BJ (cell line): ENCODE results near the gene LEMD1. TPM values are rescaled to one million over a fixed set of nuclear protein-coding genes. Genes with fewer than 3 reads are reported as not detected.

Experiments
- CTCF ChIA-PET: fragments of 350-600 bp; formaldehyde crosslinking; extraction: SDS; loops from one replicate; lab custom pipeline; 2021; ENCODE audit warnings: antibody characterized with exemption, inconsistent platforms; lab: Yijun Ruan, JAX
- POLR2A ChIA-PET: fragments of 300-600 bp; sonication (Branson Sonifier 250); formaldehyde crosslinking; extraction: SDS; loops from one replicate; lab custom pipeline; 2021; ENCODE audit warnings: antibody characterized with exemption; lab: Charles Lee
- DNase-seq: peaks from one replicate; pipeline ENCODE4 v3.0.0-alpha.2; 2011; ENCODE audit warnings: low read depth
- H3K27me3 ChIP-seq: 2 replicates; pipeline ENCODE4 v1.6.0; 2011; ENCODE audit warnings: low read length; ENCODE audit not compliant: control insufficient read depth, insufficient read depth
- H3K36me3 ChIP-seq: 2 replicates; pipeline ENCODE4 v1.5.1; 2011; ENCODE audit warnings: low read length; ENCODE audit not compliant: control insufficient read depth, insufficient read depth
- H3K4me3 ChIP-seq: 2 replicates; pipeline ENCODE4 v1.5.1; 2011; ENCODE audit warnings: low read depth, mild to moderate bottlenecking, control low read depth, low read length
- polyA plus RNA-seq: library from polyadenylated mRNA; depleted of rRNA; stranded (reverse); fragments of >200 nt; gene quantifications from 2 replicates; pipeline ENCODE4 v1.2.3, GENCODE V29; 2011
- TF ChIP-seq, protein P1 (sequence below): IDR thresholded peaks from 2 replicates; pipeline ENCODE4 v1.5.1; 2011; ENCODE audit warnings: low read depth, mild to moderate bottlenecking, control low read depth, inconsistent platforms, low read length, moderate library complexity; ENCODE audit not compliant: insufficient read depth

The LEMD1 gene
- polyA plus RNA-seq, 1 experiment = not detected

DNA sequence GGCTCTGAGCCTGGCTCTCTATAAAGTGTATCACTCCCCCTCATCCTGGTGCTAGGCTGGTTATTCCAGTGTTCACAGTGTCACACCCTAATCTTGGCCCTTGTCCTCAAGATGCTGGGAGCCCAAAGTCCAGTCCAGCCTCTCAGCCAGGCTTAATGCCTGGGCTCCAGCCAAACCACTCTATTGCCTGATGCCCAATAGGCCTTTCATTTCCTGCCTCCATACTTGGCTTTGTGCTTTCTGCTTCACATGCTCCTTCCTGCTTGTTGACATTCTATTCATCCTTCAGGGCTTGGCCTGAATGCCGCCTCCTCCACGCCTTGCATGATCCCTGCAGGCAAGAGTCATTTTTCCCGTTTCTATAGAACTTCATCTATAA is 66.8 kb downstream of the LEMD1 start:
- no peak for DNase-seq
- Histone ChIP-seq H3K27me3 (peaks cover 31% of the 10 kb centered on the region), H3K4me3 (no peak overlapping the region), H3K36me3 (no peaks in the 10 kb centered on the region)
- TF ChIP-seq, protein P1, sequence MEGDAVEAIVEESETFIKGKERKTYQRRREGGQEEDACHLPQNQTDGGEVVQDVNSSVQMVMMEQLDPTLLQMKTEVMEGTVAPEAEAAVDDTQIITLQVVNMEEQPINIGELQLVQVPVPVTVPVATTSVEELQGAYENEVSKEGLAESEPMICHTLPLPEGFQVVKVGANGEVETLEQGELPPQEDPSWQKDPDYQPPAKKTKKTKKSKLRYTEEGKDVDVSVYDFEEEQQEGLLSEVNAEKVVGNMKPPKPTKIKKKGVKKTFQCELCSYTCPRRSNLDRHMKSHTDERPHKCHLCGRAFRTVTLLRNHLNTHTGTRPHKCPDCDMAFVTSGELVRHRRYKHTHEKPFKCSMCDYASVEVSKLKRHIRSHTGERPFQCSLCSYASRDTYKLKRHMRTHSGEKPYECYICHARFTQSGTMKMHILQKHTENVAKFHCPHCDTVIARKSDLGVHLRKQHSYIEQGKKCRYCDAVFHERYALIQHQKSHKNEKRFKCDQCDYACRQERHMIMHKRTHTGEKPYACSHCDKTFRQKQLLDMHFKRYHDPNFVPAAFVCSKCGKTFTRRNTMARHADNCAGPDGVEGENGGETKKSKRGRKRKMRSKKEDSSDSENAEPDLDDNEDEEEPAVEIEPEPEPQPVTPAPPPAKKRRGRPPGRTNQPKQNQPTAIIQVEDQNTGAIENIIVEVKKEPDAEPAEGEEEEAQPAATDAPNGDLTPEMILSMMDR = no peak
- POLR2A ChIA-PET = no interaction called here
- CTCF ChIA-PET = interaction anchor here (0.8 to 6.5 kb wide), 27 partner anchors 10 to 216 kb away, joined by 3 to 119 read pairs (median 7); partner anchors contain the start of gene CDK18

GRCh38 chr1:205354259-205355074 is 67.4 kb downstream of the LEMD1 start:
- TF ChIP-seq, protein P1 = peak; percentile 88
- Histone ChIP-seq H3K27me3 (peaks cover 28% of the 10 kb centered on the region), H3K4me3 (no peak overlapping the region), H3K36me3 (no peaks in the 10 kb centered on the region)
- ChIA-PET POLR2A (no interaction called here), CTCF (interaction anchor here (0.6 to 6.5 kb wide), 48 partner anchors 9 to 395 kb away, joined by 3 to 119 read pairs (median 5); partner anchors contain the start of gene CDK18)
- no peak for DNase-seq

DNA sequence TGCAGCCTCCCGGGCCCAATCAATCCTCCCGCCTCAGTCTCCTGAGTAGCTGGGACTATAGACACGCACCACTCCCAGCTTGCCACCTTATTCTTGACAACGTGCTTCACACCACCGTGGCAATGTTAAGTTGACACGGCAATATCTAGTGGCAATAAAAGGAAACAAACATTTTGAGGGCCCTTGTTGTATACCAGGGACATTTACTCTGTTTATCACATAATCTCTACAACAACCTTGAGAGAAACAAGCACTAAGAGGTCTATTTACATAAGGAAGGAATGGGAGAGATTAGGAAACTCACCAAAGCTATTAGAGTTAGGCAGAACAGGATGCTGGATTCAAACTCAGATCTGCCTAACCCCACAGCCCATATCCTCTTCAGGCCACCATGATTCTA is 68.2 kb downstream of the LEMD1 start:
- Histone ChIP-seq H3K4me3 (no peak overlapping the region), H3K36me3 (no peaks in the 10 kb centered on the region), H3K27me3 (peaks cover 28% of the 10 kb centered on the region)
- CTCF ChIA-PET = interaction anchor here (0.7 to 6.5 kb wide), 44 partner anchors 8 to 305 kb away, joined by 3 to 119 read pairs (median 6); no protein-coding TSS in a partner anchor
- DNase-seq = no peak
- POLR2A ChIA-PET = no interaction called here
- TF ChIP-seq, protein P1 = no peak

- Histone ChIP-seq H3K36me3 (no peaks in the 10 kb centered on the region), H3K4me3 (no peak overlapping the region), H3K27me3 (peaks cover 26% of the 10 kb centered on the region)
- CTCF ChIA-PET = interaction anchor here (0.7 to 6.5 kb wide), 26 partner anchors 11 to 304 kb away, joined by 3 to 119 read pairs (median 7); no protein-coding TSS in a partner anchor
- POLR2A ChIA-PET = no interaction called here
- TF ChIP-seq, protein P1 = no peak
- DNase-seq = no peak
These were observed 68.7 kb downstream of the LEMD1 start for GRCh38 chr1:205353191-205353590.

- TF ChIP-seq, protein P1 = no peak
- ChIA-PET POLR2A (no interaction called here), CTCF (interaction anchor here (0.7 to 6.5 kb wide), 9 partner anchors 15 to 134 kb away, joined by 3 to 119 read pairs (median 6); no protein-coding TSS in a partner anchor)
- Histone ChIP-seq H3K4me3 (no peak overlapping the region), H3K27me3 (peaks cover 29% of the 10 kb centered on the region), H3K36me3 (no peaks in the 10 kb centered on the region)
- DNase-seq = no peak
These were observed 69.7 kb downstream of the LEMD1 start for GRCh38 chr1:205351984-205352713.
